Activated CD8-positive, alpha-beta memory T cell treated with anti-CD3 and anti-CD28 coated beads for 24 hours (primary cell): ENCODE measurements around the gene SBF1.
"Not testable (repeated sequence)": the region's sequence is repeated elsewhere in the genome, so short reads cannot be mapped to it uniquely, and the experiment has no call there.

Experiments
- DNase-seq: peaks from one replicate; pipeline ENCODE4 v3.0.0-alpha.2; 2020

The SBF1 gene, protein sequence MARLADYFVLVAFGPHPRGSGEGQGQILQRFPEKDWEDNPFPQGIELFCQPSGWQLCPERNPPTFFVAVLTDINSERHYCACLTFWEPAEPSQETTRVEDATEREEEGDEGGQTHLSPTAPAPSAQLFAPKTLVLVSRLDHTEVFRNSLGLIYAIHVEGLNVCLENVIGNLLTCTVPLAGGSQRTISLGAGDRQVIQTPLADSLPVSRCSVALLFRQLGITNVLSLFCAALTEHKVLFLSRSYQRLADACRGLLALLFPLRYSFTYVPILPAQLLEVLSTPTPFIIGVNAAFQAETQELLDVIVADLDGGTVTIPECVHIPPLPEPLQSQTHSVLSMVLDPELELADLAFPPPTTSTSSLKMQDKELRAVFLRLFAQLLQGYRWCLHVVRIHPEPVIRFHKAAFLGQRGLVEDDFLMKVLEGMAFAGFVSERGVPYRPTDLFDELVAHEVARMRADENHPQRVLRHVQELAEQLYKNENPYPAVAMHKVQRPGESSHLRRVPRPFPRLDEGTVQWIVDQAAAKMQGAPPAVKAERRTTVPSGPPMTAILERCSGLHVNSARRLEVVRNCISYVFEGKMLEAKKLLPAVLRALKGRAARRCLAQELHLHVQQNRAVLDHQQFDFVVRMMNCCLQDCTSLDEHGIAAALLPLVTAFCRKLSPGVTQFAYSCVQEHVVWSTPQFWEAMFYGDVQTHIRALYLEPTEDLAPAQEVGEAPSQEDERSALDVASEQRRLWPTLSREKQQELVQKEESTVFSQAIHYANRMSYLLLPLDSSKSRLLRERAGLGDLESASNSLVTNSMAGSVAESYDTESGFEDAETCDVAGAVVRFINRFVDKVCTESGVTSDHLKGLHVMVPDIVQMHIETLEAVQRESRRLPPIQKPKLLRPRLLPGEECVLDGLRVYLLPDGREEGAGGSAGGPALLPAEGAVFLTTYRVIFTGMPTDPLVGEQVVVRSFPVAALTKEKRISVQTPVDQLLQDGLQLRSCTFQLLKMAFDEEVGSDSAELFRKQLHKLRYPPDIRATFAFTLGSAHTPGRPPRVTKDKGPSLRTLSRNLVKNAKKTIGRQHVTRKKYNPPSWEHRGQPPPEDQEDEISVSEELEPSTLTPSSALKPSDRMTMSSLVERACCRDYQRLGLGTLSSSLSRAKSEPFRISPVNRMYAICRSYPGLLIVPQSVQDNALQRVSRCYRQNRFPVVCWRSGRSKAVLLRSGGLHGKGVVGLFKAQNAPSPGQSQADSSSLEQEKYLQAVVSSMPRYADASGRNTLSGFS (N-terminal part only)

DNA sequence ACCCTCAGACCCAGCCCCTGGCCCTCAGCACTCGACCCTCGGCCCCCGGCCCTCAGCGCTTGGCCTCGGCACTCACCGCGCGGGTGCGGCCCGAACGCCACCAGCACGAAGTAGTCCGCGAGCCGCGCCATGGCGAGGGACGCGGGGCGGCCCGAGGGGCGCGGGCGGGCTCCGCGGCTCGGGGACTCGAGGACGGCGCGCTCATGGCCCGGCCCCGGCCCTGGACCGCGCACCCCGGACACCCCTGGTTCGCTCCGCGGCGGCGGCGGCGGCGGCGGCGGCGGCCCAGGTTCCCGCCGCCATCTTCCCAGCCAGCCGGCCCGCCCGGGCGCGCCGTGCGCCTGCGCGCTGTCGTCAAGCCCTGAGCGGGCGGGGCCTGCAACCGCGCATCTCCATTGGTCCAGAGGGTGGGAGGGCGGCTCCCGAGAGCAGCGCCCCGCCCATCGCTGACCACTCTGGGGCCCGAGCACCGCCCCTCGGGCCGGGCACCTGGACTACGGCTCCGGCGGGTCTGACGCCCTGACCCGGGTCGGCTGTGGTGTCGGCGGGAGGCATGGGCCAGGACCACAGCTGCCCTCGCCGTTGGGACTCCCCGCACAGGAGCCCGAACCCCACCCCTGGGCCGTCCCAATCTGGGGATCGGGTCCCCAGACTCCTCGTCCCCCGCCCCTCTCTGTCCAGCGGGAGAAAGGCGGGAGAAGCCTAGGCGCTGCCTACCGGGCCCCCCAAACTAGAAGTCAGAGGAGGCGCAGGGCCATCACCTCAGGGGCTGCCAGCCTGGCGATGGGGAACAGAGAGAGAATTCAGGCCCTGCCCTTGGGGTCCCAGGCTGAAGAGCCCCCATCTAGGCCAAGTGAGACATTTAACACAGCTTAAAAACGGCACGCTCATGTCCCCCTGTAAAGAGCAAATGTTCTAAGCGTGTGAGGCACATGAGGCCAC is at the start of gene SBF1:
SBF1 (minus strand) TSS at position 326 of the 942 bp plus-strand sequence; CDS start at position 131, 195 bp downstream.
- peak; percentile 93 for DNase-seq

DNA sequence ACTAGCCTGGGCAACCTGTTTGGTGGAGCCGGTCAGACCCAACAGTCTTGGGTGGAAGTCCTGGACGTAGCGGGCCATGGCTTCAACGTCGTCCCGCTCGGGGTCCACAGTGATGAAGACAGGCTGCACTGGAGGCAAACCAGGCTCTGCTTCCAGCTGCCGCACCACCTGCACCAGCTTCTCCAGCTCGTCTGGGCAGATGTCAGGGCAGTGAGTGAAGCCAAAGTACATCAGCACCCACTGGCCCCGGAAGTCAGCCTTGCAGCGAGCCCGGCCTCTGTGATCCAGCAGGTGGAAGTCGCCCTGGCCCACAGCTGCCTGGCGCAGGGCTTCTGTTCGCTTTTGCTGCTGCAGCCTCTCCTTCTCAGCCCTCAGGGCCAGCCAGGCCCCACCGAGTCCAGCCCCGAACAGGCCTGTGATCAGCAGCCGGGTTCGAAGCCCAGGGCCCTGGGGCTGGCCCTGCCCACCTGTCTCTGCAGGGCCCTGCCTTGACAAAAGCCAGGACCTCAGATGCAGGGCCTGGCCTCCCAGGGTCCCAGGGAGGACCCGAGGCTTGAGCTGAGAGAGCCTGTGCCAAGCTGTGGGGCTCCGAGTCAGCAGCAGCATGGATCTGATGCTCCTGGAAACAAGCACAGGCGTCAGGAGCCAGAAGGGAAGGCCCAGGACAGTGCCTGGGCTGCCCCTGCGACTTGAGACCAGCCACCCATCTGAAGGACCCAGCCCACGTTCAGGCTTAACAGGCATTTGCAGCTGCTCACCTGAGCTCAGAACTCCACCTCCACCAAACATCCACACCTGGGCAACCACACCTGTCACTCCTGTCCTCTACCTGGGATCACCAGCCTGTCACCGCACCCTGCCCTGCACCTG is 49.2 kb upstream of the SBF1 start:
- DNase-seq = no peak

DNA sequence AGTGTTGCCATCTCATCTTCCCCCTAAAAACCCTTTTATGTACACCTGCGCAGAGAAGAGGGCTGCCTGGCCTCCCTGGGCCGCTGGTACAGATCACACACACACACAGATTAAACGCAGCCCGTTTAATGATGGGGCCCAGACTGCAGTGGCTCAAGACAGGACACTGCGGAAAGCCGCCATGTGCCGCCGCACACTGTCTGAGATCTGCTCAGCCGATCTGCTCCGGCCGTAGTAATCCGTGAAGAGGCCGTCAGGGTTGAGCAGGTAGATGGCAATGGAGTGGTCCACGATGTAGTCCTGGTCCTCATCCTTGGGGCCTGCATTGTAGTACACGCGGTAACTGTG is 48.6 kb upstream of the SBF1 start:
- no peak for DNase-seq

DNA sequence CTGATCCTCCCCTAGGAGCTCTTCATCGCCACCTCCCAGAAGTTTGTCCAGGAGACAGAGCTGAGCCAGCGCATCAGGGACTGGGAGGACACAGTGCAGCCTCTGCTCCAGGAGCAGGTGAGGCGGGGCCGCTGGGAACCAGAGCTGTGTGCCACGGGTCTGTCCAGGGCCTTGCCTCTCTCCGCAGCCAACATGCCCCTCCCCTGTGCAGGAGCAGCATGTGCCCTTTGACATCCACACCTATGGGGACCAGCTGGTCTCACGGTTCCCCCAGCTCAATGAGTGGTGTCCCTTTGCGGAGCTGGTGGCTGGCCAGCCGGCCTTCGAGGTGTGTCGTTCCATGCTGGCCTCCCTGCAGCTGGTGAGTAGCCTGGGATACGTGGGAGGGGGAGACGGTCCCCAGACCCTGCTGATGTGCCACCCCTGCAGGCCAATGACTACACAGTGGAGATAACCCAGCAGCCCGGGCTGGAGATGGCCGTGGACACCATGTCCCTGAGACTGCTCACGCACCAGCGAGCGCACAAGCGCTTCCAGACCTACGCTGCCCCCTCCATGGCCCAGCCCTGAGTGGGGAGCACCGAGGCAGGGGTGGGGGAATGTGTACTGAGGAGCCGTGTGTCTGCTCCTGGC is 48.1 kb upstream of the SBF1 start:
- no peak for DNase-seq

DNA sequence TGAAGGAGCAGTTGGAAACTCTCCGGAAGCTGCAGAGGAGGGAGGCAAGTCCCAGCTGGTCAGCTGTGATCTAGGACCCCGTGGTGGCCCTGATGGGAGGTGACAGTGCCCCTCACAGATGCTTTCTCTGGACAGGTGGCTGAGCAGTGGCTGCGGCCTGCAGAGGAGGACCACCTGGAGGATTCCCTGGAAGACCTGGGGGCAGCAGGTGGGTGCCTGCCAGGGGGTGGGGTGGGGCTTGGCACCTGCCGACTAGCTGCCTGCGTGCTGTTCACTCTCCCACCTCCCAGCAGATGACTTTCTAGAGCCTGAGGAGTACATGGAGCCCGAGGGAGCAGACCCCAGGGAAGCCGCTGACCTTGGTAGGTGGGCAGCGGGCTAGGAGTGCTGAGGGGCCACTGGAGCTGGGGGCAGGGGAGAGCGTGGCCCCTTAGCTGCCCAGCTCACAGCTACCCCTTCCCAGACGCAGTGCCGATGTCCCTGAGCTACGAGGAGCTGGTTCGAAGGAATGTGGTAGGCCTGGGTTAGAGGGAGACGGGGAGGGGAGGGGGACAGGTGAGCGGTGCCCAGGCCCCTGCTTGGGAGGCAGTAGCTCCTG is 47.5 kb upstream of the SBF1 start:
- DNase-seq = no peak

DNA sequence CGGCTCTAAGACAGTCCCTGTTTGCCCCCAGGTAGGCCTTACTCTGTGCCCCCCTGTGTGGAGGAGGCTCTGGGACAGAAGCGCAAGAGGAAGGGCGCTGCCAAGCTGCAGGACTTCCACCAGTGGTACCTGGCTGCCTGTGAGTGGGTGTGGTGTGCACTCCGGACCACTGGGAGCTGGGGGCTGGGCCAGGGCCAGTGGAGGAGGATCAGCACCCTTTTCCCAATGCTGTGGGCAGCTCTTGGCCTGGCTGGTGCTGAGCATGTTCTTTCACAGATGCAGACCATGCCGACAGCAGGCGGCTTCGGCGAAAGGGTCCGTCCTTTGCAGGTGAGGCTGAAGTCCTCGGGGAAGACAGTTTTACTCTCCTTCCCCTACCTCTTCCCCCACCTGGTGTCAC is 46.9 kb upstream of the SBF1 start:
- no peak for DNase-seq

DNA sequence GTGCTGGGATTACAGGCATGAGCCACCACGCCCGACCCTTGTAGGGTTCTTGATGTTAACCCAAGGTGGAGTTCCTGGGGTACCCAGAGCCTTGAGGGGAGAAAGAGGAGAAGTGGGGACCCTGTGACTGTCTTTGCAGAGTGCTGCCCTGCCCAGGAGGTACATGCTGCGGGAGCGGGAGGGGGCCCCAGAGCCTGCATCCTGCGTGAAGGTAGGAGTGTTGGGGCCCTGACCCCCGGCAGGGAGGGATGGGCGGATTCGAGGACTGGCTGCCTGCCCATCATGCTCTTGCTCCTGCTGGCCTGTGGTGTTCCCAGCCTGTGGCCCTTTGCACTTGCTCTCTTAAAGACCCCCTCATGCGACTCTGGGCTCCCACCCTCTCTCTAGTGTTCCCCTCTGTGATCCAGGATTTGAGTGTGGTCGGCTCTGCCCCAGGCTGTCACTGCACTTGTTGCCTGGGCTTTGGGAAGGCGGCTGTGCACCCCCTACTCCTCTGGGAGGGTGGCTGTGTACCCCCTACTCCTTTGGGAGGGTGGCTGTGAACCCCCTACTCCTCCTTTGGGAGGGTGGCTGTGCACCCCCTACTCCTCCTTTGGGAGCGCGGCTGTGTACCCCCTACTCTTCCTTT is 46.1 kb upstream of the SBF1 start:
- DNase-seq = no peak

DNA sequence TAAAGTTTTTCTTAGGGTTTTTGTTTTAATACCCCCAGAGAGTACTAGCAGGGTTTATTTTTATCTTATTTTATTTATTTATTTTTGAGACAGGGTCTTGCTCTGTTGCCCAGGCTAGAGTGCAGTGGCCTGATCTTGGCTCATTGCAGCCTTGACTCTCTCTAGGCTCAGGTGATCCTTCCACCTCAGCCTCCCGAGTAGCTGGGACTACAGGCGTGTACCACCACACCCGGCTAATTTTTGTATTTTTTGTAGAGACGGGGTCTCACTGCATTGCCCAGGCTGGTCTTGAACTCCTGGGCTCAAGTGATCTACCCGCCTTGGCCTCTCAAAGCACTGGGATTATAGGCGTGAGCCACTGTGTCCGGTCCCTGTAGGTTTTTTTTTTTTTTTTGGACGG is 45.3 kb upstream of the SBF1 start:
- not testable (repeated sequence) for DNase-seq

DNA sequence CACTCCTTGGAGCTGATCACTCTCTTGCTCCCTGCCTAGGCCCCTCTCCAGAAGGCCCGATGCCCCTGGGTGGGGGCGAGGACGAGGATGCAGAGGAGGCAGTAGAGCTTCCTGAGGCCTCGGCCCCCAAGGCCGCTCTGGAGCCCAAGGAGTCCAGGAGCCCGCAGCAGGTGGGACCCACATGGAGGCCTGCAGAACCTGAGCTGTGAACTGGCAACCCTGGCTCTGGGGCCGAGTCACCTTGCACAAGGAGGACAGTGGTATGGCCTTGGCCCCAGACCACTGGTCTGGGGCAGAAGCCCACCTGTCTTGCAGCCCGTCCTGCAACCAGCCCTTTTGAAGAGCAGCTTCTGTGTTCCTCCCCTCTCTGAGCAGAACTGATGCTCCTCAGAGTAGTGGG is 44.3 kb upstream of the SBF1 start:
- no peak for DNase-seq

DNA sequence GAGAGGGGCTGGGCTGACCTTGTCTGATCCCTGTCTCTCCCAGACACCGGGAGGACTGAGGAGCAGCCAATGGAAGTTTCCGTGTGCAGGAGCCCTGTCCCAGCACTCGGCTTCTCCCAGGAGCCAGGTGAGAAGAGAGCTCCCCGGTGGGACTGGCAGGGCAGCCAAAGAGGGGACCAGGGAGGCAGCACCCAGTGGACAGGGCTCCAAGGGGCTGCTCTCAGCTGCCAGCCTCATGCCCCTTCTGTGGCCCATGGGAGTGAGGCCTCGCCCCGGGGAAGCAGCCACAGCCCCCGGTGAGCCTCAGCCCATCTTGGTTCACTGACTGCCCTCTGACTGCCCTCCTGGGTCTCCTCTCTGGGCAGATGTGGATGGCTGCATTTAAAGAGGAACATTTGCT is 43.8 kb upstream of the SBF1 start:
- DNase-seq = no peak

DNA sequence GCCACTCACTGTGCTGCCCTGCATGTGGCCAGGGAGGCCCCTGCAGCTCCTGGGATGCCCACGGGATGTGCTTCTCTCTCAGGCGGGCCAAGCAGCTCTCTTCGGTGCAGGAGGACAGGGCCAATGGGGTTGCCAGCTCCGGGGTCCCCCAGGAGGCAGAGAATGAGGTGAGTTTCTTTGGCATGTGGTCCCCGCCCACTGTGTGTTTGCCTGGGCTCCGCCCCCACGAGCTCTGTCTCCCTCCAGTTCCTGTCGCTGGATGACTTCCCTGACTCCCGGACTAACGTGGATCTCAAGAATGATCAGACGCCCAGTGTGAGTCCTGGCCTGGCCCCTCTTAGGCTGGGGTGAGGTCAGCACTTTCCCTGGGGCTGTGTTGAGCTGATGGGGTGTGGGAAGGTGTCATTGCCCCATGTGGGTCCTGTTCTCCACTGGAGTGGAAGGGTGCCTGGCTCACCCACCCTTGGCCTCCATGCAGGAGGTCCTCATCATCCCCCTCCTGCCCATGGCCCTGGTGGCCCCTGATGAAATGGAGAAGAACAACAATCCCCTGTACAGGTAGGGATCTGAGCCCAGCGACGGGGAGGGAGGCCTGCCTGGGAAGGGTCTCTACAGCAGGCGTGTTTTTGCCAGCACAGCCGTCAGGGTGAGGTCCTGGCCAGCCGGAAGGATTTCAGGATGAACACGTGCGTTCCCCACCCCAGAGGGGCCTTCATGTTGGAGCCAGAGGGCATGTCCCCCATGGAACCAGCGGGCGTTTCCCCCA is 42.8 kb upstream of the SBF1 start:
- no peak for DNase-seq

DNA sequence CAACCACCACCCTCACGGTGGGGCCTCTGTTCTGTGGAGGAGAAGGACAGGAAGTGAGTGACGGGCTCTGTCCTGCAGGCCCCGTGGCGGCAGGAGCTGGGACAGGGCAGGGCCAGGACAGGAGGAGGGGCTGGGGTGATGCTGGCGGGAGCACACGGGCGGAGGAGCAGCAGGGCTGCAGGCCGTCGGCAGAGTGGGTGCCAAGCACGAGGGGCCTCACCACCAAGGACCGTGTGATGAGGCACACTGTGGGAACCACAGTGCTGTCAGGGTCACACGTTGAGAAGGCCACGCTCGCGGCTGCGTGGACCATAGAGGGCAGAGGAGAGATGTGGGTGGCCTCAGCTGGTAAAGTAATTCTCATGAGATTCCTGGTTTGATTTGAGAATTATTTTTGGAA is 42.1 kb upstream of the SBF1 start:
- no peak for DNase-seq

DNA sequence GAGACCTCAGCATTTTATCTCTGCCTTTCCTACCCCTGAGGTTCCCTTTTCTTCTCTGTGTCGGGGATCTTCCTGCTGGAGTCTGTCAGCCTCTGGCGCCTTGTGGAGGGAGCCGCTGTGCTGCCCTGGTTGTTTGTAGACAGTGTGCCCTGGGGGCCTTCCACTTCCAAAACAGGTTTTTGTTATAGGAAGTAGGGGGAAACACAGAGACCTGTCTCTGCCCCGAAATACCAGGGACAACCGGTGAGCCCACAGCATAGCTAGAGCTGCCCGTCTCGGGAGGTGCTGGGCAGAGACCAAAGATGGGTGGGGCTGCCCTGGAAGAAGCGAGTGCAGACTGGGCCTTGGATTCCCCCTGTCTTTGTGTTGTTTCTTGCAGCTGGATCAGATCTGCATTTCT is 41.2 kb upstream of the SBF1 start:
- no peak for DNase-seq

DNA sequence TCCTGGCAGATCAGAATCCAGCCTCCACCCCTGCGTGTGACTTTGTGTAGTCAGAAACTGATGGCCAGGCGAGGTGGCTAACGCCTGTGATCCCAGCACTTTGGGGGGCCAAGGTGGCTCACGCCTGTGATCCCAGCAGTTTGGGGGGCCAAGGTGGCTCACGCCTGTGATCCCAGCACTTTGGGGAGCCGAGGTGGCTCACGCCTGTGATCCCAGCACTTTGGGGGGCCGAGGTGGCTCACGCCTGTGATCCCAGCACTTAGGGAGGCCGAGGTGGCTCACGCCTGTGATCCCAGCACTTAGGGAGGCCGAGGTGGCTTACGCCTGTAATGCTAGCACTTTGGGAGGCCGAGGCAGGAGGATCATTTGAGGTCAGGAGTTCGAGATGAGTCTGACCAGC is 38.3 kb upstream of the SBF1 start:
- no peak for DNase-seq

DNA sequence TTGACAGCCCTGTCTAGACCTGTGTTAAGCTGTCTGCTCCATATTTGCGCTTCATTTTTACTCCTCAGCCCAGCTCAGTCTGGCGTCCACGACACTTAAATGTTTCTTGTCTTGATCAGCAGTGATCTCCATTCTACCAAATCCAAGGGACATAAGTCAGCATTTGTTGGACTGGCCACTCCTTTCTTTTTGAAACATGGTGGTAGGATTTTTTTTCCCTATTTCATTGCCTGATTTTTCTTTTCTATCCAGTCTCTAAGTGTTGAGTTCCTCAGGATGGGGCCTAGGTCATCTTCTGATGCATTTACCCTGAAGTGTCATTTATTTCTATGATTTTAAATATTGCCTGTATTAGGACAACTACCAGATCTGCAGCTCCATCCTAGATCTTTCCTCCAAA is 34.1 kb upstream of the SBF1 start:
- no peak for DNase-seq

DNA sequence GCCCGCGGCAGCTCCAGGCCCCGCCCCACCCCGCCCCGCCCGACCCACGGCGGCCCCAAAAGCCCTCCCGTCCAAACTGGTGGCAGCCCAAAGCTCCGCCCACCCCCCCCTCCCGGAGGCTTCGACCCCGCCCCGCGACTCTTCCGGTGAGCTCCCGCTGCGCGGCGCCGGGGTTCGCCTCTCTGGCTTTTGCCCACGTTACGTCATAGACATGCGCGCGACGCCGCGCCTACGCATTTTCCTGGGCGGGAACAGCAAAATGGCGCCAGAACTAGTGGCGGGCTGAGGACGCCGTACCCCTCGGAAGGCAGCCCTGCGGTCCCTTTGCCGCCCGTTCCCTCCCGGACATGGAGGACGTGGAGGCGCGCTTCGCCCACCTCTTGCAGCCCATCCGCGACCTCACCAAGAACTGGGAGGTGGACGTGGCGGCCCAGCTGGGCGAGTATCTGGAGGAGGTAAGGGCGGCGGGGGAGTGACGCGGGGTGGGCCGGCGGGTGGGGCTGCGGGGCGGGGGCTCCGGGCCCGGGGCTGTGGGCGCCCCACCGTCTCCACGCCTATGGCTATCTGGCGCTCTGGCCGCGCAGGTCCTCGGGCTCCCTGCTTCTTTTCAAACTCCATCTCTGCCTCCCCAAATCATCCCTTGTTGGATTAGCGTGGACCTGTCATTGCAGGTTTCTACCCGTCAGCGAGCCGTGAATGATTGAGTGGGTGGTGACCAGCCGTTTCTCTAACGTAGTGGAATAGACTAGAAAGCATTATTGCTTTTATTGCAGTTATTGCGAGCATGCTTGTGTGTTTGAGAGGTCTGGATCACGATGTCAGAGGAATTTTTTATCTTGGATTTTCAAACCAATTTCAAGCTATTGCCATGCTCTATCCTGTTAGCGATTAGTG is 33.4 kb upstream of the SBF1 start, which contains the start of gene NCAPH2:
NCAPH2 (plus strand) TSS at position 234 of the 894 bp plus-strand sequence; CDS start at position 348, 114 bp downstream.
- peak; percentile 100 for DNase-seq

DNA sequence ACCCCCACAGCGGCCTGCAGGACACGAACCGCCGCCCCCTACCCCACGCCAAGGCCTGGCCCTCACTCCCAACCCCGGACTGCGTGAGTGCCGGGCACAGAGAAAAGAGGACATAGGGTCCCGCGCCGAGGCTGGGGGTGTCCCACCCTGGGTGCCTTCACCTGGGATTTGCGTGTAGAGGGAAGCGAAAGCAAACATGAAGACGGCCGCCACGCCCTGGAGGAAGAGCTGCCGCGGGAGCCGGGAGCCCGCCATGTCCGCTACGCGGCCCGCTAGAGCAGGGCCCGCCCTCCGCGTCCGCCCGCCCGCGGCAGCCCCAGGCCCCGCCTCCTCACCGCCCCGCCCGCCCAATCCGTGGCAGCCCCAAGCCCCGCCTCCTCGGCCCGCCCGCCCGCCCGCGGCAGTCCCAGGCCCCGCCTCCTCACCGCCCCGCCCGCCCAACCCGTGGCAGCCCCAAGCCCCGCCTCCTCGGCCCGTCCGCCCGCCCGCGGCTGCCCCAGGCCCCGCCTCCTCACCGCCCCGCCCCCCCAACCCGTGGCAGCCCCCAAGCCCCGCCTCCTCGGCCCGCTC is 32.7 kb upstream of the SBF1 start, which contains the start of gene LMF2:
LMF2 (minus strand) TSS at position 282 of the 570 bp plus-strand sequence; CDS start at position 255, 27 bp downstream.
- peak; percentile 97 for DNase-seq
